ENCODE data around the gene LSM11.
"Not testable (repeated sequence)": the region's sequence is repeated elsewhere in the genome, so short reads cannot be mapped to it uniquely, and the experiment has no call there.

The LSM11 gene

DNA sequence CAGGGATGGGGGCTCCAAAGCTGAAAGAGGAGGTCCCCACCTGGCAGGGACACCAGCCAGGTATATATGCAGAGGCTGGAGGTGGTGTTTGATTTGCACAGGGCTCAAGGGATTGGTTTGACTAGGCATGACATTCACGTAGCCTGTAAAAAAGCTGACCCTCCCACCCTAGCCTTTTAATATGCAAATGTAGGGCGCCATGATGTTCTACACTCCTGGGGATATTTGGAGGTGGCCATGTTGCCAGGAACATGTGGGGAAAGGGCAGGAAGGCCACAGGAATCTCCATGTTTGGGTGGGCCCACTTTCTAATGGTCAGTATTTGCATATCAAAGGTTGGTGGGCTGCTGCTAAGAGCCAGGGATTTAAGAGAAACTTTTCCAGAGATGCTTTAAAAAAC, 24.3 kb upstream of the LSM11 start:
- no peak for TF ChIP-seq POLR2AphosphoS5 (IDR thresholded peaks at IDR 0.05; ENCODE audit: low read depth, low read length)
- TF ChIP-seq TAF1 (IDR thresholded peaks at IDR 0.05; ENCODE audit: borderline replicate concordance, low read depth, low read length), result no peak
- TF ChIP-seq POLR2A (IDR thresholded peaks at IDR 0.05; ENCODE audit: low read depth, low read length), result no peak
- no peak for FAIRE-seq
- no peak for DNase-seq (ENCODE audit: insufficient read length)

DNA sequence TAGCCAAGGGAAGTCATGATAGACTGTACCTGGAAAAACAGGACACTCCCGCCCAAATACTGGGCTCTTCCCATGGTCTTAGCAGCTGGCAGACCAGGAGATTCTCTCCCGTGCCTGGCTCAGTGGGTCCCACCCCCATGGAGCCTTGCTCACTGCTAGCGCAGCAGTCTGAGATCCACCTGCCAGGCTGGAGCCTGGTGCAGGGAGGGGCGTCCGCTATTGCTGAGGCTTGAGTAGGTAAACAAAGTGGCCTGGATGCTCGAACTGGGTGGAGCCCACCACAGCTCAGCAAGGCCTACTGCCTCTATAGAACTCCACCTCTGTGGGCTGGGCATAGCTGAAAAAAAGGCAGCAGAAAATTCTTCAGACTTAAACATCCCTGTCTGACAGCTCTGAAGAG, 22.4 kb upstream of the LSM11 start:
- TF ChIP-seq TAF1 (IDR thresholded peaks at IDR 0.05; ENCODE audit: borderline replicate concordance, low read depth, low read length) (no peak), POLR2A (IDR thresholded peaks at IDR 0.05; ENCODE audit: low read depth, low read length) (no peak), POLR2AphosphoS5 (IDR thresholded peaks at IDR 0.05; ENCODE audit: low read depth, low read length) (no peak)
- no peak for DNase-seq (ENCODE audit: insufficient read length)
- FAIRE-seq, result no peak

DNA sequence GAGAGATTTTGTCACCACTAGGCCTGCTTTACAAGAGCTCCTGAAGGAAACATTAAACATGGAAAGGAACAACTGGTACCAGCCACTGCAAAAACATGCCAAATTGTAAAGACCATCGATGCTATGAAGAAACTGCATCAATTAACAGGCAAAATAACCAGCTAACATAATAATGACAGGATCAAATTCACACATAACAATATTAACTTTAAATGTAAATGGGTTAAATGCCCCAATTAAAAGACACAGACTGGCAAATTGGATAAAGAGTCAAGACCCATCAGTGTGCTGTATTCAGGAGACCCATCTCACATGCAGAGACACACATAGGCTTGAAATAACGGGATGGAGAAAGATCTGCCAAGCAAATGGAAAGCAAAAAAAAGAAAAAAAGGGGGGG, 20.6 kb upstream of the LSM11 start:
- not testable (repeated sequence) for DNase-seq (ENCODE audit: insufficient read length); FAIRE-seq

DNA sequence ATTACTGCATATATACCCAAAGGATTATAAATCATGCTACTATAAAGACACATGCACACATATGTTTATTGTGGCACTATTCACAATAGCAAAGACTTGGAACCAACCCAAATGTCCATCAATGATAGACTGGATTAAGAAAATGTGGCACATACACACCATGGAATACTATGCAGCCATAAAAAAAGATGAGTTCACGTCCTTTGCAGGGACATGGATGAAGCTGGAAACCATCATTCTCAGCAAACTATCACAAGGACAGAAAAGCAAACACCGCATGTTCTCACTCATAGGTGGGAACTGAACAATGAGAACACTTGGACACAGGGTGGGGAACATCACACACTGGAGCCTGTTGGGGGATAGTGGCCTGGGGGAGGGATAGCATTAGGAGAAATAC, 16.9 kb upstream of the LSM11 start:
- FAIRE-seq; DNase-seq (ENCODE audit: insufficient read length): not testable (repeated sequence)

DNA sequence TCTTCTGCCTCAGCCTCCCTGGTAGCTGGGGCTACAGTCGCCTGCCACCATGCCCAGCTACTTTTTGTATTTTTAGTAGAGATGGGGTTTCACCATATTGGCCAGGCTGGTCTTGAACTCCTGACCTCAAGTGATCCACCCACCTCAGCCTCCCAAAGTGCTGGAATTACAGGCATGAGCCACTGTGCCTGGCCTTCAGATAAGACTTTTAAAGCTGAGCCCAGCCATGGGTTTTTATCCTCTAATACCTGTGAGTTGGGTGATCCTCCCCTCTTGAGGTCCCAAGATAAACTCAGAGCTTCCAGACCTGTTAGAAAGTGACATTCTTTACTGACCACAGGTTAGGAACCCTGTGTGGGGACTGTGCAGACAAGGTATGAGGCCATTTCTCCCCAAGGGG, 15.7 kb upstream of the LSM11 start:
- DNase-seq (ENCODE audit: insufficient read length); FAIRE-seq: not testable (repeated sequence)

DNA sequence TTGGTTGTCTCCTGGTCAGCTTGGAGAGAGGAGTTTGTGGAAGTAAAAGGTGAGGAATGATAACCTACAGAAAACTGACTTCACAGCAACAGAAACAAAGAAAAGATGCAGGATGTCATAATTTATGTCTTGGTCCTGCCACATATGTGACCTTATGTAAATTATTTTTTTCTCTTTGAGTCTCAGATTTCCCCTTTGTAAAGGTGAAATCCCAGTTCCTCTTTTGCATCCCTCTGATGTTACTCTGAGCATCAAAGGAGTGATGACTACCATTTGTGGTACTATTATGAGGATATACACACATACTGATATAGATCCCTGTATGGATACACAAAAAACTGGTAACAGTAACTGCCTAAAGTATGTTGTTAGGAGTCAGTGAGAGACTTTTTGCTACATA, 13.7 kb upstream of the LSM11 start:
- TF ChIP-seq POLR2AphosphoS5 (IDR thresholded peaks at IDR 0.05; ENCODE audit: low read depth, low read length) (no peak), POLR2A (IDR thresholded peaks at IDR 0.05; ENCODE audit: low read depth, low read length) (no peak), TAF1 (IDR thresholded peaks at IDR 0.05; ENCODE audit: borderline replicate concordance, low read depth, low read length) (no peak)
- FAIRE-seq, result peak; percentile 90
- DNase-seq (ENCODE audit: insufficient read length), result no peak

DNA sequence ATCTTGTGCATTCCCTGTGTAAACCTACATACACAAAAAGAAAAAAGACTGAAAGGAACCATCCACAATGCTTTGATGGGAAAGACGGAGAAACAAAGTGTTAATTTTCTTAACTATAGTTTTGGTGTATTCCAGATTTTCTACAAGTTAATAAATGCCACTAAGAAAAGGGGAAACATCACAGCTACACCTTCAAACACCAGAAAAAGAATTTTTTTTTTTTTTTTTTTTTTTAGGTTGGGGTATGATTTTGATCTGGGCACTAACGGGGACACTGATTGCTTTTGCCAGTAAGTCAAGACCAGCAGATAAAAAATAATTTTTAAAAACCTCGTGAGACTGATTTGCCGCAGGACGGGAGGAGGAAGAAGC, 12.6 kb upstream of the LSM11 start:
- no peak for FAIRE-seq
- TF ChIP-seq POLR2AphosphoS5 (IDR thresholded peaks at IDR 0.05; ENCODE audit: low read depth, low read length) (no peak), TAF1 (IDR thresholded peaks at IDR 0.05; ENCODE audit: borderline replicate concordance, low read depth, low read length) (no peak), POLR2A (IDR thresholded peaks at IDR 0.05; ENCODE audit: low read depth, low read length) (no peak)

DNA sequence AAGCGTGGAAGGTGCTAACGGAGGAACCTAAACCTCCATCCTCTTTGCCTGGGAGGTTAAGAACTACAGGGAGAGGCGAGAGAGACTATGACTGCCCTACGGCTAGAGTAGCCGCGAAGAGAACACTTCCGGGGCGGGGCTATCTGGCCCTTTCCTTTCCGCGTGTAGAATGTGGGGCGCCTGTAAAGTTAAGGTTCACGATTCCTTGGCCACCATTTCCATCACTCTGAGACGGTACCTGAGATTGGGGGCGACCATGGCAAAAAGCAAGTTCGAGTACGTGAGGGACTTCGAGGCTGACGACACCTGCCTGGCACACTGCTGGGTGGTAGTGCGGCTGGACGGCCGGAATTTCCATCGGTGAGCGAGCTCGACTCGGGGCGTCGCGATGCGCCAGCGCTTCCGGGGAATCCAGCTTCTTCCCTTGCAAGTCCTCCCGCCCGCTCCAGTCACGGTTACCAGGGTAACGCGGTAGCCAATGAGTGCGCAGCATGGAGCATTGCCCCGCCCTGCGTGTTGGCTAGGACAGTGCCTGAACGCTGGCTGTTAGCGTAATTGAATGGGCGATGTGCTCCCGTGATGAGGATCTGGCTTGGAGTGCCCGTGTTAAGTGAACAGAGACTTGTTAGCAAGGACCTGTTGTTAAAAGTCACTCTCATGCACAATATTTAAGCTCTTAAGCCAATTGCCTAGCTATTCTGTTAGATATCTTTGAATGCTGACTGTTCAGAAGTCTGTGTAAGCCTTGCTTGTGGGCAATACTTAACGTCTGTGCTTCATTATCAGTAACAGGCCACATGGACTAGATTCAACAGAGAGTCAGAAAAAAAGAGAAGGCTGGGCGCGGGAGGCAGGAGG, 12.0 kb upstream of the LSM11 start, which contains the start of gene THG1L:
Gene THG1L (plus strand): TSS at position 149 of the 858 bp plus-strand sequence. CDS start 21 bp downstream, at position 170.
- FAIRE-seq, result peak; percentile 100

More for the DNA sequence above, 12.6 kb upstream of the LSM11 start:
- no peak for DNase-seq (ENCODE audit: insufficient read length)

DNA sequence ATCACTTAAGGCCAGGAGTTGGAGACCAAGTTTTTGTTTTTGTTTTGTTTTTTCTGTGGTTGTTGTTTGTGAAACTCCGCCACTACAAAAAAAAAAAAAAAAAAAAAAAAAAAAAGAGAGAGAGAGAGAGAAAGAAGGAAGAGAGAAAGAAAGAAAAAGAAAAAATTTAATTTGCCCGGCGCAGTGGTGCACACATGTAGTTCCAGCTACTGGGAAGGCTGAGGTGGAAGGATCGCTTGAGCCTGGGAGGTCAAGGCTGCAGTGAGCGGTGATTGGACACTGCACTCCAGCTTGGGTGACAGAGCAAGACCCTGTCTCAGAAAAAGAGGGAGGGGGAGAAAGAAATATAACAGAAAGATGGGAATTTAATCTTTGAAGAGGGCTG, 11.4 kb upstream of the LSM11 start:
- FAIRE-seq (no peak), DNase-seq (ENCODE audit: insufficient read length) (no peak)
- no peak for TF ChIP-seq POLR2AphosphoS5 (IDR thresholded peaks at IDR 0.05; ENCODE audit: low read depth, low read length)

More for the DNA sequence above, 12.0 kb upstream of the LSM11 start, which contains the start of gene THG1L:
- TF ChIP-seq POLR2AphosphoS5 (IDR thresholded peaks at IDR 0.05; ENCODE audit: low read depth, low read length) (peak; percentile 98), TAF1 (IDR thresholded peaks at IDR 0.05; ENCODE audit: borderline replicate concordance, low read depth, low read length) (no peak; the same call in none of the 2 replicates), POLR2A (IDR thresholded peaks at IDR 0.05; ENCODE audit: low read depth, low read length) (peak; percentile 97)
- DNase-seq (ENCODE audit: insufficient read length), result peak; percentile 81

DNA sequence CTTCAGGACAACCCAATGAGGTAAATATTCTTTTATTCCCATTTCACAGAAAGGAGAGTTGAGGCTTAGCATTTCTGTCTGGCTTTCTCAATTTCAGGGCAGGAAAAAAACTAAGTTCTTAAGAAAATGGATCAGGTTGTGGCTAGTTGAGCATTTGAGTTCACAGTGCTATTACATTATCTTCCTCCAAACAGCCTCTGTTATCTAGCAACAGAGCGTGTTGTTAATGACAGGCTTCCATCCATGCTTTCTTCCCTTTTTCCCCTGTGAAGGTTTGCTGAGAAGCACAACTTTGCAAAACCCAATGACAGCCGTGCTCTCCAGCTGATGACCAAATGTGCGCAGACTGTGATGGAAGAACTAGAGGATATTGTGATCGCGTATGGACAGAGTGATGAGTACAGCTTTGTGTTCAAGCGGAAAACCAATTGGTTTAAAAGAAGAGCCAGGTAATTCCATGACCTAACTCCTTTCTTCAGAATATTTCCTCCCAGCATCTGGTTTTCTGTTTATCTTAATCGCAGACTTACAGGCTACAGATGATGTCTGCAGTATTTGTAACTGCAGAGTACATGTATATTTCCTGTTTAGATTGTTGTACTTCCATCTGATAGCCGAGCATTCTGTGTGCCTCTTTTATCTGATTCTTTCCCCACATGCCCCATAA, 10.8 kb upstream of the LSM11 start:
- DNase-seq (ENCODE audit: insufficient read length) (no peak), FAIRE-seq (no peak)

DNA sequence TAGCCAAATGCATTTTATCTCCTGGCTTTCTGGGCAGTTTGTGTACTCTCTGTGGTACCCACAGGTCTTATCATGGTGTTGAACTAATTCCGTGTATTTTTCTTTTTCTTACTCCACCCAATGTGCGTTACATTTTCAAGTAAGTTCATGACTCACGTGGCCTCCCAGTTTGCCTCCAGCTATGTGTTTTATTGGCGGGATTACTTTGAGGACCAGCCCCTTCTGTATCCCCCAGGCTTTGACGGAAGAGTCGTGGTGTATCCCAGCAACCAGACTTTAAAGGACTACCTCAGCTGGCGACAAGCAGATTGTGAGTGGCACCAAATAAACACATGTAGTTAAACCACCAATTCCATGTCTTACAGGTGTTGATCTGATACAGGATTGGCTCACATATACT, 9.1 kb upstream of the LSM11 start:
- no peak for FAIRE-seq
- TF ChIP-seq POLR2A (IDR thresholded peaks at IDR 0.05; ENCODE audit: low read depth, low read length), result no peak
- TF ChIP-seq POLR2AphosphoS5 (IDR thresholded peaks at IDR 0.05; ENCODE audit: low read depth, low read length), result no peak
- no peak for TF ChIP-seq TAF1 (IDR thresholded peaks at IDR 0.05; ENCODE audit: borderline replicate concordance, low read depth, low read length)
- no peak for DNase-seq (ENCODE audit: insufficient read length)

More for the DNA sequence above, 10.8 kb upstream of the LSM11 start:
- TF ChIP-seq POLR2A (IDR thresholded peaks at IDR 0.05; ENCODE audit: low read depth, low read length), result no peak
- TF ChIP-seq TAF1 (IDR thresholded peaks at IDR 0.05; ENCODE audit: borderline replicate concordance, low read depth, low read length), result no peak
- no peak for TF ChIP-seq POLR2AphosphoS5 (IDR thresholded peaks at IDR 0.05; ENCODE audit: low read depth, low read length)

DNA sequence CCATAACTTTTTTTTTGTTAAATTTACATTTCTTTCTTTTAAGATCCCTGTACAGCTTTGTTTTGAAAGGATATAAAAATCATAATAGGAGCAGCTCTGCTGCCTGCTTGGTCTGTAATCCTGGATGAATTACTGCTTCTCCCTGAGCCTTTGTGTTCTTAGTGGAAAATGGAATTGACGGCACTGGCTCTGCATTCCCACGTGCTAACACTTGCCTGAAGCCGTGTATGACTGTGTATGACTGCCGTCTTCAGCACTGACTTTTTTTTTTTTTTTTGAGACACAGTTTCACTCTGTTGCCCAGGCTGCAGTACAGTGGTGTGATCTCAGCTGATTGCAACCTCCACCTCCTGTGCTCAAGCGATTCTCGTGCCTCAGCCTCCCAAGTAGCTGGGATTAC, 7.5 kb upstream of the LSM11 start:
- TF ChIP-seq POLR2A (IDR thresholded peaks at IDR 0.05; ENCODE audit: low read depth, low read length), result no peak
- TF ChIP-seq POLR2AphosphoS5 (IDR thresholded peaks at IDR 0.05; ENCODE audit: low read depth, low read length), result no peak
- TF ChIP-seq TAF1 (IDR thresholded peaks at IDR 0.05; ENCODE audit: borderline replicate concordance, low read depth, low read length), result no peak
- no peak for FAIRE-seq
- no peak for DNase-seq (ENCODE audit: insufficient read length)
